Esophagus muscularis mucosa (tissue), 4 donors: ENCODE measurements around the gene GUCD1. TPM values are rescaled to one million over a fixed set of nuclear protein-coding genes. Genes with fewer than 3 reads are reported as not detected.

Experiments
- DNase-seq: peaks from one replicate; pipeline ENCODE4 v3.0.0-alpha.2; 2017; ENCODE audit errors: extremely low spot score
- H3K27ac ChIP-seq, 4 donors: fragments of 200-600 bp; sonication (generic); replicated peaks in 1 of 4; 1 replicate in 3 of 4; 2 replicates in 1 of 4; pipeline ENCODE4 v1.5.1; 2016 to 2019; ENCODE audit warnings: mild to moderate bottlenecking in 1 of 4
- H3K27me3 ChIP-seq, 4 donors: fragments of 200-600 bp; sonication (generic); one replicate each; pipeline versions ENCODE4 v1.5.1 to v1.6.0; 2016 to 2019
- H3K36me3 ChIP-seq, 4 donors: fragments of 200-600 bp; sonication (generic); one replicate each; pipeline ENCODE4 v1.5.1; 2016 to 2019
- H3K4me1 ChIP-seq, 4 donors: fragments of 200-600 bp; sonication (generic); one replicate each; pipeline ENCODE4 v1.5.1; 2016 to 2019
- H3K4me3 ChIP-seq, 4 donors: fragments of 200-600 bp; sonication (generic); 1 replicate in 2 of 4; 2 replicates in 2 of 4; pipeline ENCODE4 v1.5.1; 2016 to 2019; ENCODE audit warnings: mild to moderate bottlenecking in 4 of 4, moderate library complexity in 1 of 4
- H3K9me3 ChIP-seq, 4 donors: fragments of 200-600 bp; sonication (generic); 1 replicate in 3 of 4; 2 replicates in 1 of 4; pipeline ENCODE4 v1.5.1; 2016 to 2019
- CTCF ChIP-seq, 3 experiments: fragments of 200-600 bp in 2 of 3; fragments of 450-650 bp in 1 of 3; sonication (generic) in 2 of 3; IDR thresholded peaks; one replicate each; pipeline ENCODE4 v1.5.1; 2017 to 2019; ENCODE audit warnings: antibody characterized with exemption in 3 of 3, mild to moderate bottlenecking in 2 of 3, moderate library complexity in 1 of 3
- EP300 ChIP-seq: sonication (generic); formaldehyde crosslinking; IDR thresholded peaks from one replicate; pipeline ENCODE4 v1.6.1; 2017; ENCODE audit warnings: antibody characterized with exemption
- POLR2A ChIP-seq: fragments of 450-650 bp; IDR thresholded peaks from one replicate; pipeline ENCODE4 v1.6.1; 2017; ENCODE audit warnings: antibody characterized with exemption, moderate library complexity, mild to moderate bottlenecking, low read depth
- POLR2AphosphoS5 ChIP-seq, 2 donors: sonication (generic); formaldehyde crosslinking; IDR thresholded peaks; one replicate each; pipeline ENCODE4 v1.6.1; 2017; ENCODE audit warnings: antibody characterized with exemption in 2 of 2
- WGBS: methylation state at CpG from one replicate; pipeline ENCODE4 v1.1.5; 2018; 5-methylcytosine and 5-hydroxymethylcytosine counted together
- intact Hi-C: fragments of 100-400 bp; cut with DNase I; formaldehyde crosslinking; loops from one replicate; pipeline ENCODE4 v1.15.1; 2023
- total RNA-seq, 4 donors: library from RNA; depleted of rRNA; stranded (reverse); fragments of >200 nt; gene quantifications; one replicate each; pipeline versions ENCODE4 v1.1.0 to v1.2.1, GENCODE V29; 2016

GUCD1 gene
- total RNA-seq, 4 donors from 2014 or later: 93.4 to 202 (median 160) TPM

- Histone ChIP-seq H3K36me3 (no peaks in the 10 kb centered on the region), H3K9me3 (no peaks in the 10 kb centered on the region), H3K4me3 (no peak overlapping the region), H3K27ac (no peak overlapping the region), H3K4me1 (peaks cover 8 to 38% (median 25%) of the 10 kb centered on the region in 4 donors), H3K27me3 (peaks cover 0 to under 1% (median 0%) of the 10 kb centered on the region in 4 donors)
- intact Hi-C loops: loop anchor here (10.0 kb wide), 1 partner anchor 175 kb away; no protein-coding TSS in a partner anchor
- TF ChIP-seq POLR2A: no peak
- no peak for TF ChIP-seq POLR2AphosphoS5 (IDR thresholded peaks at IDR 0.05)
- no peak for TF ChIP-seq EP300
- TF ChIP-seq CTCF (IDR thresholded peaks at IDR 0.05): no peak
- DNase-seq: no peak
- WGBS: 86% methylated on average over 5 of the region's 5 CpGs
These were observed 35.4 kb downstream of the GUCD1 start for GRCh38 chr22:24519496-24519895.

GRCh38 chr22:24518771-24519485 lies 36.0 kb downstream of the GUCD1 start:
- no peak for DNase-seq
- TF ChIP-seq POLR2AphosphoS5 (IDR thresholded peaks at IDR 0.05) (no peak), EP300 (no peak), CTCF (IDR thresholded peaks at IDR 0.05) (no peak), POLR2A (no peak)
- intact Hi-C loops: loop anchor here (10.0 kb wide), 1 partner anchor 174 kb away; no protein-coding TSS in a partner anchor
- H3K27ac ChIP-seq: no peak overlapping the region
- no peaks in the 10 kb centered on the region for H3K36me3 ChIP-seq
- 70% methylated on average over 9 of the region's 9 CpGs for WGBS
- H3K4me3 ChIP-seq: no peak overlapping the region
- peaks cover 8 to 33% (median 22%) of the 10 kb centered on the region in 4 donors for H3K4me1 ChIP-seq
- H3K27me3 ChIP-seq: peaks cover 0 to 4% (median 0%) of the 10 kb centered on the region in 4 donors
- no peaks in the 10 kb centered on the region for H3K9me3 ChIP-seq

GRCh38 chr22:24518228-24518627 lies 36.7 kb downstream of the GUCD1 start:
- Histone ChIP-seq H3K36me3 (no peaks in the 10 kb centered on the region), H3K4me3 (no peak overlapping the region), H3K27ac (no peak overlapping the region), H3K27me3 (peaks cover 0 to 4% (median 0%) of the 10 kb centered on the region in 4 donors), H3K9me3 (no peaks in the 10 kb centered on the region), H3K4me1 (peaks cover 8 to 26% (median 20%) of the 10 kb centered on the region in 4 donors)
- intact Hi-C loops: loop anchor here (10.0 kb wide), 1 partner anchor 173 kb away; no protein-coding TSS in a partner anchor
- TF ChIP-seq EP300 (no peak), CTCF (IDR thresholded peaks at IDR 0.05) (no peak), POLR2AphosphoS5 (IDR thresholded peaks at IDR 0.05) (no peak), POLR2A (no peak)
- no peak for DNase-seq
- WGBS: 95% methylated on average over 3 of the region's 3 CpGs

GRCh38 chr22:24517446-24517845 lies 37.5 kb downstream of the GUCD1 start:
- peaks cover 8 to 23% (median 20%) of the 10 kb centered on the region in 4 donors for H3K4me1 ChIP-seq
- WGBS: 100% methylated on average over 1 of the region's 2 CpGs
- no peak for TF ChIP-seq EP300
- TF ChIP-seq CTCF (IDR thresholded peaks at IDR 0.05): no peak
- TF ChIP-seq POLR2AphosphoS5 (IDR thresholded peaks at IDR 0.05): no peak
- no peak for TF ChIP-seq POLR2A
- intact Hi-C loops: loop anchor here (10.0 kb wide), 1 partner anchor 173 kb away; no protein-coding TSS in a partner anchor
- peaks cover 0 to 4% (median 0%) of the 10 kb centered on the region in 4 donors for H3K27me3 ChIP-seq
- no peak overlapping the region for H3K4me3 ChIP-seq
- no peak for DNase-seq
- no peaks in the 10 kb centered on the region for H3K9me3 ChIP-seq
- no peaks in the 10 kb centered on the region for H3K36me3 ChIP-seq
- no peak overlapping the region for H3K27ac ChIP-seq
